RPMI8226 (cell line): ENCODE data around the gene HES1.
"Not testable (repeated sequence)": the region's sequence is repeated elsewhere in the genome, so short reads cannot be mapped to it uniquely, and the experiment has no call there.

ENCODE experiments used
- DNase-seq: peaks from one replicate; pipeline ENCODE4 v3.0.0-alpha.2; 2015

The HES1 gene

DNA sequence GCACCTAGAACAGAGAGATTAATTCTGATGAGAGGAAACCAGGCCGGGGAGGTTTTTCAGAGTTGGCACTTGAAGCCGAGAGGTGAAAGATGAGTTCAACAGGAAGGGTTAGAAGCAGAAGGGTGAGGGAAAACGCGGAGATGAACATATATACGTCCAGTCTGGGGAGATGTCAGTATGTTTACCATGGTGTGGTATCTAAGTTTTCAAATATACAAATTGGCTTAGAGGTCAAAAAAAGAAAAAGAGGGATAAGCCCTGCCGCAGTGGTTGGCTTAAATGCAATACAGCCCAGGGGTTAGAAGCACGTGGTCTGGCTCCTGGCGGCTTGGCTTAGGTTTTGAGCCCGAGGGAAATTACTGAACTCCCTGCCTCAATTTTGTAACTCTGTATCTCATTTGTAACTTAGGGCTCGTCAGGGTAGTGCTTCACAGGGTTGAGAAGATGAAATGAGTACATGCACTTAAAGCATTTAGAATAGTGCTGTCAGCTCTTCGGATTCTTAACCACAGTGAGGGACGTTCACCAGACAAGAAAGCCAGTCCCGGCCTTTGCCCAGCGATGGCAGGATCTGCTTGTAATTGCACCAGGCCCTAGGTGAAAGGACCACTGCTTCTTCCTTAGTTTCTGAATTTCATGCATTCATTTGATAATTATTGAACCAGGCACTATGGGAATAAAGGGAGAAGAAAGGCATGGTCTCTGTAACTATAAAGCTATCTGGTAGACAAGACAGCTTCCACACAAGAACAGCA is 6.4 kb downstream of the HES1 start:
- peak; percentile 7 for DNase-seq

DNA sequence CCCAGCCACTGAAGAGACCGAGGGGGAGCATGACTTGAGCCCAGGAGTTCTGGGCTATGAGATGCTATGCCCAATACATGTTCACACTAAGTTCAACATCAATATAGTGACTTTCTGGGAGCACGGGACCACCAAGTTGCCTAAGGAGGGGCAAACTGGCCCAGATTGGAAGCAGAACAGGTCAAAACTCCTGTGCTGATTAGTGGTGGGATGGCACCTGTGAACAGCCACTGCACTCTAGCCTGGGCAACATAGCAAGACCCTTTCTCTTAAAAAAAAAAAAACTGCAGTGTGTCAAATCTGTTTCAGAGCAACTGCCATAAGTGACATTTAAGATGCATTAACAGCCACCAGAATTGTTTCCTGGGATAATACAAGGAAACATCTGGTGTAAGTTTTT is 9.8 kb downstream of the HES1 start:
- DNase-seq, result no peak

DNA sequence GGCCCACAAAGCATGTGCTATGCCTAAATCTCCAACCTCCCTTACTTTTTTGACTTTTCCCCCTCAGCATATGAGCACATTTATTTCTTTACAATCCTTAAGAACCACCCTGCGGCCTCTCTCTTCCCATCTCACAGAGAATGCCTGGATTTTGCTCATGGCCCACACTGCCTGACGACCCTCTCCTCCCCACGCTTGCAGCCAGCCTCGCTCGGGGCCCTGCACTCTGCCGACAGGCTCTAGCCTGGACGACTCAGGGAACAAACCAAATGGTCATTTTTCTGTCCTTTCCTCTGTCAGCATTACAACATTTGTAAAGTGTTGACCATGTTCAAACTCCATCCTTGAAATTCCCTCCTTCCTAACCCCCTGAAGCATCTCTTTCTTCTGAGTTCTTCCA is 11.7 kb downstream of the HES1 start:
- no peak for DNase-seq

DNA sequence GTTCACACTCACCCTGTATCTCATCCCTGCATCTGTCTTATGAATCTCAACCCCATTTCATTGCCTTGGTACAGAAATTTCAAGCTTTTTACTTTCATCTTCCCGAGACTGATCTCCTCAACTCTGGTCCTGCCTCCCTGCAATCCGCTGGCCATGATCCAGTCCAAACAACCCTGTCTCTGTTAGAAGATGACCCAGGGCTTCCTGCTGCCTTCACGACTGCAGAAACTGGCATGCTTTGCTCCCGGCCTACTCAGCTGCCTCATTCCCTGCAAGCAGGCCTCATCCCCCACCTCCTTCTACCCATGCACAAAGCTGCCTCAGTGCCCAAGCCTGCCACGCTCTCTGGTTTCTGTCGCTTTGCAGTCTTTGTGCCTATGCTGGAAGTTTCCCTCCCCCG is 12.4 kb downstream of the HES1 start:
- no peak for DNase-seq

DNA sequence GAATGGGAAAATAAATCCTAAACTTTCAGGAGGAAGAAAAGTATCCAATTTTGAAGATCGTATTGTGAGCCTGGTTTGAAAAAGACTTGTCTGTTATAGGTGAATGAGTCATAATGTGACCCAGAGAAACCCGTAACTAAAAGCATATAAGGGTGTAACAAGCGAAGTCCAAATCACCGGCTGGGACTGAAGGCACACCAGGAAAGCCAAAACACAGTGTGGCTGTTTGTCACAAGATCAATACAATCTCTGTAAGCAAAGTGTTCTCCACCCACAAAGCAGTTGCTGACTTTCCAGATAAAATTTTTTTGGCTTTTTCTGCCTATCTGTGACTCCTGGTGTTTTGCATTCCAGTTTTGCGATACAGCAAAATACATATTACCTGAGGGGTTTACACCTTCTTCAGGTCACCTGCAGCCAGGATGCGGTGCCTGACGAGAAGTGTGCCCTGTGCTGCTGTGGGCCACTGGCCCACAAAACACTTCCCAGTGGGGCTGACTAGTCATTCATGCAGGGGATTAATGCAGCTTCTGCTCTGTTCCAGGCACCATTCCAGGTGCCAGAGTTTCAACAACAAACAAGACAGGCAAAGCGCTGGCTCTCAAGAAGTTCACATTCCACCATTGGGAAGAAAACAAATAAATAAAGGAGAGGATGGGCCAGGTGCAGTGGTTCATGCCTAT is 14.4 kb downstream of the HES1 start:
- DNase-seq, result no peak

DNA sequence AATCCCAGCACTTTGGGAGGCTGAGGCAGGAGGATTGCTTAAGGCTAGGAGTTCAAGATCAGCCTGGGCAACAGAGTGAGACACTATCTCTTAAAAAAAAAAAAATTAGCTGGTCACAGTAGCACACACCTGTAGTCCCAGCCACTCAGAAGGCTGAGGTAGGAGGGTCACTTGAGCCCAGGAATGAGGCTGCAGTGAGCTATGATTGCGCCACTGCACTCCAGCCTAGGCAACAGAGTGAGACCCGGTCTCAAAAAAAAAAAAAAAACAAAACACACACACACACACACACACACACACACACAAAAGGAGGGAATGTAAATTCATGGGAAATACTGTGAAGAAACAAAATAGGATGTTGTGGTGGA is 15.0 kb downstream of the HES1 start:
- not testable (repeated sequence) for DNase-seq

DNA sequence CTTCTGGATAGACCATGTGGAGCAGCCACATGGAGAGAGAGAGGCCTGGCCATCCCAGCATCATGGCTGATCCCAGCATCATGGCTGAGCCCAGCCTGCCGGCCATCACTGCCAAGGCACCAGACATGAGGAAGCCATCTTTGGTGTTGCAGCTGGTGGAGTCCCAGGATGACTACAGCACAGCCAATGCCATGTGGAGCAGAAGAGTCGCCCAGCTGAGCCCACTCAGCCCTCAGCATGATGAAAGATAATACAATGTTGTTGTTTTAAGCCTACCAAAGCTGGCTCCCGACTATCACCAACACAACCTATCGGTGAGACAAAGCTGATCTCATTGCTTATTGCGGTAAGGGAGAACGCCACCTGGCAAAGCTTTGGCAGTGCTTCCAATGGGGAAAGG is 18.4 kb downstream of the HES1 start:
- DNase-seq, result no peak

DNA sequence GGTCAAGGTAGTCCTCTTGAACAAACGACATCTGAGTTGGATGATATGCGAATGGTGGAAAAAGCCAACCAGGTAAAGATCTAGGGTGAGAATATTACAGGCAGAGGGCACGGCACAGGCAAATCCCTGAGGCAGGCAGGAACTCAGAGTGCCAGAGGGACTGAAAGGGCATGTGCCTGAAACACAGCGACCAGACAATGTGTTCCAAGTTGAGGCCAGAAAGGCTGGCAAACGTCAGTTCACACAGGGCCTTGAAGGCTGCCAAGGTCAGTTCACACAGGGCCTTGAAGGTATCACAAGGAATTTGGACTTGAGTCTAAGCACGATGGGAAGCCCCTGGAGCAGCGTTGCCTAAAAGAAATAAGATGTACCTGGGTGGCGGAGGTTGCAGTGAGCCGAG is 20.1 kb downstream of the HES1 start:
- no peak for DNase-seq

DNA sequence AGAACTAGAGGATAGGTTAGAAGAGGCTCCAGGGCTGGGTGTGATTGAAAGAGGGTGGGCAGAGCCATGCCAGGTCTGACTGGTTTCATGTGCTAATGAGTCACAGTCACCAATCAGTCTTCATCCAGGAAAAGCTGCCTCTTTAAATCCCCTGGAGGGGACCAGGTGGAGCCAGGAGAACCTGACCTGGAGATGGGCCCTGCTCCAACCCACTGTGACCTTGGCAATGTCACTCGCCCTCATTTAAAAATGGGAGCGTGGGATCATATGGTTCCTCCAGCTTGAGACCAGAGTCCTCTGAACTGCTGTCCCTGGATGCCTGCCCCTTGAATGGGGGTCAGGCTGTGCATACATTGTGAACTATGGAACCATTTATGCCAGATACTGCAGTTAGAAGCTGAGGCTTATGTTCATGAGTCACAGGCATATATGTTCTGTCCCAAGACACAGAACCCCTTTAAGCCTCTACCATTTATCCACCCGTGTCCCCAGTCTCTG is 23.0 kb downstream of the HES1 start:
- no peak for DNase-seq

DNA sequence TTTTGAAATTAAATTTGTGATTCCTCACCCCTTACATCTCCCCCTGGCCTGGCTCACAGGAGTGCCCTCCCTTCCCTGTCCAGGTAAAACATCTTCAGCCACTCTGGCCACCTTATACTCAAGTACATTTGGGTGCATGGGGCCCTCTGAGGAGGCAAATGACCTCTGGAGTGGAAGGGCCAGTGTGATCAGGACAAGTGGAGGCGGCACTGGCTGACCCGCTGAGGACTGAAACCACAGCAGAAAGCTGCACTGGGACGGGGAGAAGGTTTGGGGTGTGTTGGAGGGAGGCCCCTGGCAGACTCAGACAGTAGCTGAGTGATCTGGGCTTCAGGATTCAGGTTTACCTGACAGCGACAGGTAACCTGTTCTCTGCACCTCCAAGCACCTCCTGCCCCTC is 24.2 kb downstream of the HES1 start:
- no peak for DNase-seq

DNA sequence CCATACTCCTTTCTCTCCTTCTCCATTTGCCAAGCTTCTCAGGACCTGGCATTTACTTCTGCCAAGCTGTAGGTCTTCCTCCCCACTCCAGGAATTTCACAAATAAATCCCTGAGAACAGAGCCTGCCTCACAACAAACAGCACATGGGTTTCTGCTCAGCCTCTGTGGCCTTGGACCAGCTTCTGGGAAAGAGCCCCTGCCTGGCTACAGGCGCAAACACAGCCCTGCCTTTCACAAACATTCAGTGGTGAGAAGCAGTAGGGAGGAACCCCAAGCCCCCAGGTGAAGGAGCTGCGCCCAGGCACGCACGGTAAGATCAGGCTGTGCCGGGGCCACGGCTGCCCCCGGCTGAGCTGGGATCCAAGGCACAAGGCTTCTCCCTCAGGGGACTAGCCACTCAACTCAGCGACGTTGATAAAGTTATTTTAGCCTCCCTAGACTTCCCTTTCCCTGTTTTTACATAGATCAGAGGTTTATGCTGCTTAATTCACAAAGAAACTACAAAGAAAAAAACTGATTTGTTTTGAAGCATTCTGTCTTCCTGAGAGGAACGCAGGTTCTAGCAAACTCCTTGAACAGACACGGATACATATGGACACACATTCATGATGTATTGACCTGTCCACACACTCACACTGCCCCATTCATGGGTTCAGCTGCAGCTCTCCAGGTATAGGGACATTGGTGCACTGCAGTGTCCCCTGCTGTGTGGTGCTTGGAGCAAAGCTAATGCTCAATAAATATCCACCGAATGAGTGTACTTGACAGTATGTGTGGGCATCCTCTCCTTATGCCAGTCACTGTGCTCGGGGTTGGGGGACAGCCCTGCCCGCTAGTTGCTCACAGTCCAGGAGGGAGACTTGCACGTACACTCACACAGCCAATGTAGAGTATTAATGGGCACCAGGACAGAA is 25.4 kb downstream of the HES1 start:
- no peak for DNase-seq

DNA sequence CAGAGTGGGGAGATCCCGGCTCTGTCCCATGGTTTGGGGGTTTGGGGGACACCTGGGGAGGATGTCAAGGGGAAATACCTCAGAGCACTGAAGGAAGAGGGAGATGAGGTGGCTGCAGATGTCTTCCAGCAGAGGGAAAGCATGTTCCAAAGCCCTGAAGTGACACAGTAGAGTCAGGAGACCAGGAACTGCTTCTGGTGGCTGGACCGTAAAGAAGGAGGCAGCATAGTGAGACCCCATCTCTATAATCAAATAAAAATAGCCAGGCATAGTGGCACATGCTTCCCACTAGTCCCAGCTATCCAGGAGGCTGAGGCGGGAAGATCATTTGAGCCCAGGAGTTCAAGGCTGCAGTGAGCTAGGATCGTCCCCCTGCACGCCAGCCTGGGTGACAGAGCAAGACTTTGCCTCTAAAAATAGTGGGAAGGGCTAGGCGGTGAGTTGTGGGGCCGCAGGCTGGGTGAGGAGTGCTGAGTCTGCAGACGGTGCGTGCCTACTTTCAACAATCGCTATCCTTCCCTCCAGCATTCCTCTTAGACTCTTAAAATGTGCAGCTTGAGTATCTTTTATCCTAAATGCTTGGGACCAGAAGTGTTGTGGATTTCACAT is 26.2 kb downstream of the HES1 start:
- peak; percentile 64 for DNase-seq

DNA sequence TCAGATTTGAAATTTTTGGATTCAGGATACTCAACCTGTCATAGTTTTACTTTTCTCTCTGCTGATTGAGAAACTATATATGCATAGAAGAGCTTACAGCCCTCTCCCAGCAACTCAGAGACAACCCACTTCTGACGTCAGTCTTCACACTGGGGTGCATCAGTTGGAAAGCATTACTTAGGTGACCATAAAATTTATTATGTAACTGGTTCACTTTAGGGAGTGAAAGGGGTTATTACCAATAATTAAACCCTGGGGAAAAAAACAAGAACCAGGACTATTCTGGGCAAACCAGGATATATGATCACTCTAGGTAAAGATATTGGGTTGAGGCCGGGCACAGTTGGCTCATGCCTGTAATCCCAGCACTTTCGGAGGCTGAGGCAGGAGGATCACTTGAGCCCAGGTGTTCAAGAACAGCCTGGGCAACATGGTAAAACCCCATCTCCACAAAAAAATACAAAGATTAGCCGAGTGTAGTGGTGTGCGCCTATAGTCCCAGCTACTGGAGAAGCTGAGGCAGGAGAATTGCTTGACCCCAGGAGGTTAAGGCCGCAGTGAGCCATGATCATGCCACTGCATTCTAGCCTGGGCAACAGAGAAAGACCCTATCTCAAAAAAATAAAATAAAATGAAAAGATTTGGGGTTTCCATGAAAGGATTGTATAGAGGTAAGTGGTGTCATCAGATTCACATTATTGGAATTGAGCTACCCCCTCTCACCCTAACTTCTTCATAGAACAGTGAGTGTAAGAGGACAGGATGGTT is 27.1 kb downstream of the HES1 start:
- no peak for DNase-seq

DNA sequence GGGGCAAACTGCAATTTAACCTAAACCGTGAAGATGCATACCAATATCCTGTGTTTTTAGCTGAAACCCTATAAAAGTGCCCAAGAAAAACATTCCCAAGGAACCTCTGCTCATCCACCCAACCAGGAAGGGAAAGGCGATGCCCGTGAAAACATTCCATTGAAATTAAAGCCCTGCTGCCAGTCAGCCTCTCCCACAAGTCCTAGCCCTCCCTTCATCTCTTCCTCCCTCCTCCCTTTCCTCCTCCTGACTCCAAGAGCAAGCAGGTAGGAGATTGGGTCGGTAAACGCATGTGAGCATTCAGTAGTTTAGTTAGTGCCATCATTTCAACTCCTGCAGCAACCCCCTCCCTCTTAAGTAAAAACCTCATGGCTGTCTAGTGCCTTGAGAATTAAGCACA is 27.7 kb downstream of the HES1 start:
- DNase-seq, result no peak

DNA sequence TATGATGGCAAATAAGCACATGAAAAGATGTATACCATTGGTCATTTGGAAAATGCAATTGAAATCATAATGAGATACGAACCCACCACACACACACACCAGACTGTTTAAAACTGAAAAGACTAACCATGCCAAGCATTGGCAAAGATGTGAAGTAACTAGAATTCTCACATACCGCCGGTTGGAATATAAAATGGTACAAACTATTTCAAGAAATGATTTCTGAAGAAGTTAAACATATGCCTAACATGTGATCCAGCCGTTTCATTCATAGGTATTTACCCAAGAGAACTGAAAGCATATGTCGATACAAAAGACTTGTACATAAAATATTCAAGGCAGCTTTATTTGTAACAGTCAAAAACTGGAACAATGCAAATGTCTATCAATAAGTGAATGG is 28.9 kb downstream of the HES1 start:
- DNase-seq, result no peak

DNA sequence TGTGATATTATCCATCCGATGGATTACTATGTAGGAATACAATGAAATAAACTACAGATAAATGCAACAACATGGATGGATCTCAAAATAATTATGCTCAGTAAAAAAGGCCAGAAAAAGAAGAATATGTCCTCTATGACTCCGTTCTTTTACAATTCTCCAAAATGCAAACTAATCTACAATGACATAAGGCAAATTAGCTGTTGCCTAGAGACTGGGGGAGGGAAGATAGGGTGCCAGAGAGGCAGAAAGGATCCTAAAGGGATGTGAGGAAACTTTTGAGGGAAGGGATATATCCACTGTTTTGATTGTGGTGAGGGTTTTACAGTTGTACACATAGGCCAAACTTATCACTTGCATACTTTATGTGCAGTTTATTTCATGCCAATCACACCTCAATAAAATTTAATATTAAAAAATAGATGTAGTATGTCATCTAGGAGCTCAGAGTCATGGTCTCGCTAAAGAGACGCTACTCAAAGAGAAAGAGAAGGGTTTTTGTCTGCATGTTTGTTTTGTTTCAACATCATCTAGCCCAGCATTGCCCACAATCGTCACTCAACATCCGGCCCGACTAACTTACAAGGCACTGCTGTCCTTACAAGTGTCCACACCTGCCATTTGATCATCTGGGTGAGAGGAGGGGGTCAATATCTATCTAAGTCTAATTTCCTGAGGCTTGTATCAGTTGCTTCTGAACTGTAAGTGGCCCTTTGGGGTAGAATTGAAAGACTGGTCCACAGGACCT is 29.5 kb downstream of the HES1 start:
- DNase-seq, result no peak

DNA sequence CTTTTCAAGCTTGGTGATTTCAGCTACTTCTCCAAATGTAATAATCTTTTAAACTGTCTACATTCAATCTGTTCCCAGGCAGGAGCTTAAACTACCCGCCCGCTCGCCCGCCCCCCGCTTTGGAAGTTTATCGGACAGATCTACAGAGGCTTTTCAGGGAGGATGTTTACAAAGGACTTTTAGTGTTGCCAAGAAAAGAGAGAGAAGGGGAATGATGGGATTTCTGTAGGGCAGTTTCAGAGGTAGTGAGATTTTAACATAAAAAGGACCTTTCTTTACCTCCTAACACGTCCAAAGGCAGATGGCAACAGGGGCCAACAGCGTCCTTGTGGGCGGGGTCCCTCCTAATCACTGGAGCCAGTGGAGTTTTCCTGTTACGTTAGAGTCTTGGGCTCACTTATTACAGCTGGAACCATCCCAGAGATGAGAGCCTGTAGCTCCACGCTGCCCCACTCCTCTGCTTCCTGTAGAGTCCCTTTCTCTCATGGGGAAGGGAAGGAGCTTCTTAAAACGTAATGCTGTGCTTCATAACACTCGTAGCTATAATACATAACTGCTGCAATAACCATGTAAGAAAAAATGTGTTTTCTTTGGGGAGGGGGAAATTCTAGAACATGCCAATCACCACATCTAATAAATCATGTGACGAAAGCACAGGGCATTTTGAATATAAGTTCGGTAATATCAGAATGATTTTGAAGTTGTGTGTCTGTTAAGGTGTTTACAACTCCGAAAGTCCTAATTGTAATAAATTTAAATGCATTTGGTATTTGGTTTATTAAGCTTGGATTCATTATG is 30.9 kb downstream of the HES1 start:
- no peak for DNase-seq

DNA sequence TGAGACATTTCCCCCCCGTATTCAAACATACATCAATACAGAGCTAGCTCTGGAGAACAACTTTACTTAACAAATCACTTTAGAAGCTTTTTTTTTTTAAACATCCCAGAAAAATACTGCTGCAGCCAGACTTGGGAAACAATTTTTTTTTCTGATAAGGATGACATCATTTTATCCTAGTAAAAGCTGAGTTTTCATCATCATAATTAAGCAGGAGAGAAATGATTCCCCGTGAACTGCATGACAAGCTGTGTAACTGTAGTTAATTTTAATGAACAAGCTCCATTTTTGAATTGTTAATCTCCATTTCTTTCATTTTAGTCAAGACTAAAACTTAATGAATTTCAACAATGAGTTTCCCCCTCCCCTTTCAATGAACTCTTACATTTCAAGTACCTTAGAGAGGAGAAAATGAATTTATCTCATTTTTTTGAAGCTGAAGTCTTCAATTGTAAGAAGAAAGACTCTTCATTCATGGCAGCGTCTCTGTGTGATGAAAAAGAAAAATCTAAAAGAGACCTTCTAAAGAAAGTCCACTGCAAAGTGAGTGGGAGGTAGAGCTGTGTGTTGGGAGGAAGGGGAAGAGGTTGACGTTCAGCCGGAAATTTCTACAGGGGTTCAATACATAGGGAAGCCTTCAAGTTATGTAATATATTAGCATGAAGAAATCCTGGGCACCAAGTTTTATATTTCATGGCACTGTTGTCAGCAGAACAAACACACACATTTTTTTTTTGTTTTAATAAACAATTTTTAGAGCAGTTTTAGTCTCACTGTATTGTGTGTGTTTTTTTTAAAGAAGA is 31.7 kb downstream of the HES1 start:
- no peak for DNase-seq

DNA sequence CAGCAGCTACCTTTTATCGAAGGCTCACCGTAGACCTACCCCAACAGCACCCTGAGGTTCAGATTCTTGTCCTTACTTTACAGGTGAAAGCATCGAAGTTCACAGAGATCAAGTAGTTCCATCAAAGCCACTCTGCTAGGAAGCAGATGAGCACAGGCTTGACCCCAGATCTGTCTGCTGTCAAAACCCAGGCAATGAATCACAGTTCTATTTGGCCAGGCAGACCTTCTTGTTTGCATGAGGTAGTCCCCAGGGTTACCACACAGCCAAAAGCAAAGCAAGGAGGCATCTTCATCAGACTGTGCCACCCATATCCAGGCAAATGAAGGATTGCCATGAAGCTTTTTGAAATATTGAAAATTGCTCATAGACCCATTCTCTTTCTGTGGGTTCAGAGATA is 33.0 kb downstream of the HES1 start:
- DNase-seq, result no peak

DNA sequence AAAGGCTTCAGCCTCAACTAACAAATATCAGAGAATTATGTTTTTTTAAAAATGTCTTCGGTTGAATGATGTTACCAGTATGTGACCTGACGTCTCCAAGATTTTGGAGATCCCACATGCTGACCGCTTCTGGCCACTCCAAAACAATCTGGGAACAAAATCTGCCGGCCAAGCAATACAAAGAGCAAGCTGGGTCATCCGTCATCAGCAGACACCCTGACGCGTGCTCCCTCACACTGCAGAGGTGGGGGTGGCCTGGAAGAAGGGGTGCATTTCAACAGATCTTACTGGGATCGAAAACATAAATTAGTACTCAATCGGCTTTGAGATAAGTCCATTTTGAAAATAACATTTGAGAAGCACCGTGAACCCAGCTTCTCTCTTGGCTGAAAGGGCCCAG is 33.6 kb downstream of the HES1 start:
- DNase-seq, result no peak
